HEK293 (cell line): ENCODE results near the gene B4GALT3.

ENCODE experiments used
- ATF2 ChIP-seq: fragments of 450-650 bp; formaldehyde crosslinking; IDR thresholded peaks from 2 replicates; pipeline ENCODE4 v1.5.1; 2016; ENCODE audit warnings: missing biosample characterization, missing genetic modification characterization, low read depth
- KLF1 ChIP-seq: fragments of 450-650 bp; formaldehyde crosslinking; IDR thresholded peaks from 2 replicates; pipeline ENCODE4 v1.5.1; 2016; ENCODE audit warnings: missing biosample characterization, missing genetic modification characterization
- KLF7 ChIP-seq: fragments of 450-650 bp; formaldehyde crosslinking; IDR thresholded peaks from 2 replicates; pipeline ENCODE4 v1.5.1; 2016; ENCODE audit warnings: missing biosample characterization, missing genetic modification characterization, borderline replicate concordance
- KLF9 ChIP-seq: fragments of 450-650 bp; formaldehyde crosslinking; IDR thresholded peaks from 2 replicates; pipeline ENCODE4 v1.5.1; 2016; ENCODE audit warnings: missing biosample characterization, missing genetic modification characterization, low read depth
- MZF1 ChIP-seq: fragments of 450-650 bp; formaldehyde crosslinking; IDR thresholded peaks from 2 replicates; pipeline ENCODE4 v1.5.1; 2017; ENCODE audit warnings: missing biosample characterization, missing genetic modification characterization, borderline replicate concordance
- PATZ1 ChIP-seq: fragments of 450-650 bp; formaldehyde crosslinking; IDR thresholded peaks from 2 replicates; pipeline ENCODE4 v1.5.1; 2016; ENCODE audit warnings: missing biosample characterization, missing genetic modification characterization
- PRDM6 ChIP-seq: fragments of 450-650 bp; formaldehyde crosslinking; IDR thresholded peaks from 2 replicates; pipeline ENCODE4 v1.5.1; 2017; ENCODE audit warnings: missing biosample characterization, missing genetic modification characterization
- TSHZ1 ChIP-seq: fragments of 450-650 bp; formaldehyde crosslinking; IDR thresholded peaks from 2 replicates; pipeline ENCODE4 v1.5.1; 2016; ENCODE audit warnings: missing biosample characterization, missing genetic modification characterization, borderline replicate concordance
- YY1 ChIP-seq: fragments of 450-650 bp; formaldehyde crosslinking; IDR thresholded peaks from 2 replicates; pipeline ENCODE4 v1.5.1; 2018; ENCODE audit warnings: missing biosample characterization, missing genetic modification characterization
- ZBTB1 ChIP-seq: fragments of 450-650 bp; formaldehyde crosslinking; IDR thresholded peaks from 2 replicates; pipeline ENCODE4 v1.5.1; 2016; ENCODE audit warnings: missing biosample characterization, missing genetic modification characterization
- ZBTB49 ChIP-seq: fragments of 450-650 bp; formaldehyde crosslinking; IDR thresholded peaks from 2 replicates; pipeline ENCODE4 v1.5.1; 2016; ENCODE audit warnings: missing biosample characterization, missing genetic modification characterization, low read depth
- ZBTB6 ChIP-seq: fragments of 450-650 bp; formaldehyde crosslinking; IDR thresholded peaks from 2 replicates; pipeline ENCODE4 v1.5.1; 2017; ENCODE audit warnings: missing biosample characterization, missing genetic modification characterization
- ZBTB8A ChIP-seq: fragments of 450-650 bp; formaldehyde crosslinking; IDR thresholded peaks from 2 replicates; pipeline ENCODE4 v1.5.1; 2016; ENCODE audit warnings: missing biosample characterization, missing genetic modification characterization
- ZFP37 ChIP-seq: fragments of 450-650 bp; formaldehyde crosslinking; IDR thresholded peaks from 2 replicates; pipeline ENCODE4 v1.5.1; 2016; ENCODE audit warnings: missing biosample characterization, missing genetic modification characterization
- ZNF114 ChIP-seq: fragments of 450-650 bp; formaldehyde crosslinking; IDR thresholded peaks from 2 replicates; pipeline ENCODE4 v1.5.0; 2017; ENCODE audit warnings: missing biosample characterization, missing genetic modification characterization
- ZNF140 ChIP-seq: fragments of 450-650 bp; formaldehyde crosslinking; IDR thresholded peaks from 2 replicates; pipeline ENCODE4 v1.5.1; 2016; ENCODE audit warnings: missing biosample characterization, missing genetic modification characterization
- ZNF280C ChIP-seq: fragments of 450-650 bp; formaldehyde crosslinking; IDR thresholded peaks from 2 replicates; pipeline ENCODE4 v1.5.1; 2016; ENCODE audit warnings: missing biosample characterization, missing genetic modification characterization
- ZNF311 ChIP-seq: fragments of 450-650 bp; formaldehyde crosslinking; IDR thresholded peaks from 2 replicates; pipeline ENCODE4 v1.5.1; 2017; ENCODE audit warnings: missing biosample characterization, missing genetic modification characterization, borderline replicate concordance
- ZNF366 ChIP-seq: fragments of 450-650 bp; formaldehyde crosslinking; conservative IDR thresholded peaks from 2 replicates; pipeline ENCODE4 v1.5.1; 2016; ENCODE audit warnings: missing biosample characterization, missing genetic modification characterization
- ZNF529 ChIP-seq: fragments of 450-650 bp; formaldehyde crosslinking; IDR thresholded peaks from 2 replicates; pipeline ENCODE4 v1.5.1; 2017; ENCODE audit warnings: missing genetic modification characterization, missing biosample characterization; ENCODE audit not compliant: insufficient replicate concordance
- ZNF549 ChIP-seq: fragments of 450-650 bp; IDR thresholded peaks from 2 replicates; pipeline ENCODE4 v1.5.1; 2018; ENCODE audit warnings: missing biosample characterization, missing genetic modification characterization, mild to moderate bottlenecking, inconsistent platforms, moderate library complexity
- ZNF629 ChIP-seq: fragments of 450-650 bp; formaldehyde crosslinking; IDR thresholded peaks from 2 replicates; pipeline ENCODE4 v1.5.1; 2017; ENCODE audit warnings: missing biosample characterization, missing genetic modification characterization
- ZNF654 ChIP-seq: fragments of 450-650 bp; formaldehyde crosslinking; IDR thresholded peaks from 2 replicates; pipeline ENCODE4 v1.5.1; 2016; ENCODE audit warnings: low read depth, missing biosample characterization, missing genetic modification characterization
- ZSCAN16 ChIP-seq: fragments of 450-650 bp; formaldehyde crosslinking; IDR thresholded peaks from 2 replicates; pipeline ENCODE4 v1.5.1; 2016; ENCODE audit warnings: missing biosample characterization, missing genetic modification characterization

The B4GALT3 gene

GRCh38 chr1:161177112-161177935, at the start of gene B4GALT3 (continued):
- TF ChIP-seq PATZ1 (tag by site-specific recombination) (peak; percentile 93), YY1 (tag by site-specific recombination) (peak; percentile 97), ZBTB49 (no peak), PRDM6 (tag by site-specific recombination) (no peak), ZNF529 (tag by site-specific recombination) (no peak), KLF7 (tag by site-specific recombination) (peak; percentile 86), ZBTB1 (tag by site-specific recombination) (no peak), ZNF366 (tag by site-specific recombination) (no peak), TSHZ1 (0 out of 2 replicates have a peak, but pooled peaks have one; percentile 6), ZNF280C (tag by site-specific recombination) (no peak), KLF9 (tag by site-specific recombination) (peak; percentile 95), ZSCAN16 (tag by site-specific recombination) (peak; percentile 87), ATF2 (tag by site-specific recombination) (peak; percentile 9; the same call in 1 of the 2 replicates), ZNF549 (no peak), ZFP37 (tag by site-specific recombination) (peak; percentile 73; the same call in 1 of the 2 replicates), ZNF629 (peak; percentile 79), MZF1 (tag by site-specific recombination) (no peak), KLF1 (tag by site-specific recombination) (peak; percentile 90), ZBTB8A (tag by site-specific recombination) (peak; percentile 41), ZNF654 (tag by site-specific recombination) (peak; percentile 50), ZBTB6 (tag by site-specific recombination) (peak; percentile 74), ZNF114 (tag by site-specific recombination) (no peak), ZNF311 (tag by site-specific recombination) (no peak), ZNF140 (no peak)
